MM.1S (cell line): ENCODE measurements around the gene MYLK.

Experiments used
- EZH2 ChIP-seq: fragments of 300-600 bp; sonication (generic); optimal IDR thresholded peaks from 2 replicates; pipeline ENCODE3; 2017; ENCODE audit warnings: low read depth, mild to moderate bottlenecking, antibody characterized with exemption, low read length, mixed read lengths
- TF ChIP-seq, protein P1 (sequence below): fragments of 300-600 bp; sonication (generic); IDR thresholded peaks from 2 replicates; pipeline ENCODE4 v1.5.1; 2016; ENCODE audit warnings: antibody characterized with exemption, low read length, mixed read lengths

DNA sequence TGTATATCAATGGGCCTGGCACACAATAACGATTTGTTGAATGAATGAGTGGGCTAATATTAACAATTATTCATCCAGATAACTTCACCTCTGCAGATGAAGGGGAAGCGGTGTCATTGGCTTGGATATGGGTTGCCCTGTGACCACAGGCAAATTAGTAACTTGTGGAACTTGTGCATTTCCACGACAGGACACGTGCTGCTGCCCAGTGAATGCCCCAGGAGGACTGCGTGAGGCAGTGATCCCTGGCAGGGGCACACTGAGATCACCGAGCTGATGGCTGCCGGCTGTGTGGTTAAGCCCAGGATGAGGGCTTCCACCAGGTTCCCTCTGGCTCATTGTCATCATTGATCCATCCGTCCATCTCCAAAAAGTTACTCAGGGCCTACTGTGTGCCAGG lies 215.2 kb downstream of the MYLK start:
- TF ChIP-seq, protein P1, sequence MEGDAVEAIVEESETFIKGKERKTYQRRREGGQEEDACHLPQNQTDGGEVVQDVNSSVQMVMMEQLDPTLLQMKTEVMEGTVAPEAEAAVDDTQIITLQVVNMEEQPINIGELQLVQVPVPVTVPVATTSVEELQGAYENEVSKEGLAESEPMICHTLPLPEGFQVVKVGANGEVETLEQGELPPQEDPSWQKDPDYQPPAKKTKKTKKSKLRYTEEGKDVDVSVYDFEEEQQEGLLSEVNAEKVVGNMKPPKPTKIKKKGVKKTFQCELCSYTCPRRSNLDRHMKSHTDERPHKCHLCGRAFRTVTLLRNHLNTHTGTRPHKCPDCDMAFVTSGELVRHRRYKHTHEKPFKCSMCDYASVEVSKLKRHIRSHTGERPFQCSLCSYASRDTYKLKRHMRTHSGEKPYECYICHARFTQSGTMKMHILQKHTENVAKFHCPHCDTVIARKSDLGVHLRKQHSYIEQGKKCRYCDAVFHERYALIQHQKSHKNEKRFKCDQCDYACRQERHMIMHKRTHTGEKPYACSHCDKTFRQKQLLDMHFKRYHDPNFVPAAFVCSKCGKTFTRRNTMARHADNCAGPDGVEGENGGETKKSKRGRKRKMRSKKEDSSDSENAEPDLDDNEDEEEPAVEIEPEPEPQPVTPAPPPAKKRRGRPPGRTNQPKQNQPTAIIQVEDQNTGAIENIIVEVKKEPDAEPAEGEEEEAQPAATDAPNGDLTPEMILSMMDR: no peak
- TF ChIP-seq EZH2: no peak
